NK-92 (cell line): ENCODE data around the gene SMPDL3A.
"Not testable (repeated sequence)": the region's sequence is repeated elsewhere in the genome, so short reads cannot be mapped to it uniquely, and the experiment has no call there.

Experiments
- DNase-seq: peaks from one replicate; lab custom pipeline; 2025; ENCODE audit not compliant: unreplicated experiment; lab: John Stamatoyannopoulos, UW

Gene SMPDL3A, protein sequence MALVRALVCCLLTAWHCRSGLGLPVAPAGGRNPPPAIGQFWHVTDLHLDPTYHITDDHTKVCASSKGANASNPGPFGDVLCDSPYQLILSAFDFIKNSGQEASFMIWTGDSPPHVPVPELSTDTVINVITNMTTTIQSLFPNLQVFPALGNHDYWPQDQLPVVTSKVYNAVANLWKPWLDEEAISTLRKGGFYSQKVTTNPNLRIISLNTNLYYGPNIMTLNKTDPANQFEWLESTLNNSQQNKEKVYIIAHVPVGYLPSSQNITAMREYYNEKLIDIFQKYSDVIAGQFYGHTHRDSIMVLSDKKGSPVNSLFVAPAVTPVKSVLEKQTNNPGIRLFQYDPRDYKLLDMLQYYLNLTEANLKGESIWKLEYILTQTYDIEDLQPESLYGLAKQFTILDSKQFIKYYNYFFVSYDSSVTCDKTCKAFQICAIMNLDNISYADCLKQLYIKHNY

DNA sequence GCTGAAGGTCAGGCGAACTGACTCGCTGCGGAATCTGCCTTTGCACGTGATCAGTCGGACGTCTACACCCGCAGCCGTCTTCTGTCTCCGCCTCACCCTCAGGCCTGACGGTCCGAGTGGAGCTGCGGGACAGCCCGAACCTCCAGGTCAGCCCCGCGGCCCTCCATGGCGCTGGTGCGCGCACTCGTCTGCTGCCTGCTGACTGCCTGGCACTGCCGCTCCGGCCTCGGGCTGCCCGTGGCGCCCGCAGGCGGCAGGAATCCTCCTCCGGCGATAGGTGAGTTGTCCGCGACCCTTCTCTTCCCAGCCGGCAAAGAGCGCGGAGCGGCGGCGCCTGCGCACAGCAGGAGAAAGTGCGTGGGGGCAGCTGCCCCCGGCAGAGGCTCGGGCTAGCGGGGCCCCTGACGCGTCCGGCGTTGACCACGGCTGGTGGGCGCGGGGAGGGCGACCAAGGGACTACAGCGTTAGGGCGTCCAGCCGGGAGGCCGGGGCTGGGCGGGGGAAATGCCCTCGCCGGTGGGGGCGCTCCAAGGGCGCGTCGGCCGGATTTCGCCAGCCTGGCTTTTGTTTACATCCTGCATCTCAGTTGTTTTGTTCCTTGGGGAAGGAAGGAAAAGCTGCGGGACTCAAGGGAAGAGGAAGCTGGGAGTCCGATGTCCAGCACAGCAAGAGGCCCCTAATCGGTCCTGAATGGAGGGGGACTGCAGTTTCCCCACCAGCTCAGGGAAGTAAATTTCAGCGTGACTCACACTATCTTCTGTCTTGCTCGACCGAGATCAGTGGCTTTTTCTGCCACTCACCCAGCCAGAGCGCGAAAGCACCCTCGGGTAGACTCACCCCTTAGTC lies at the start of gene SMPDL3A:
Gene SMPDL3A, plus strand, starts transcription at position 77 of the 846 bp plus-strand sequence. Its CDS starts 89 bp downstream, at position 166.
- no peak for DNase-seq

DNA sequence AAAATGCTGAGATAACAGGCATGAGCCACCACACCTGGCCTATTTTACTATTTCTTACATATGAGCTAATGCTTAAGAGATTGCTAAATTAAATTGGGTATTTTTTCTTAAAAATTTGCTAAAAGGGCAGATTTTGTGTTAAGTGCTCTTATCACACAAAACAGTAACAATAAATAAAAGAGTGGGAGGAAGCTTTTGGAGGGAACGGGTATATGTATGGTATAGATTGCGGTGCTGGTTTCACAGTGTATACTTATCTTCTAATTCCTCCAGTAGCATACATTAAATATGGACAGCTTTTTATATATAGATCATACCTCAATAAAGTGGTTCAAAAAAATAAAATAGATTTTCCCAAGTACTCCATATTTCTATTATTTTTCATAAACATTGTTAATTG lies 49.0 kb upstream of the SMPDL3A start:
- no peak for DNase-seq

DNA sequence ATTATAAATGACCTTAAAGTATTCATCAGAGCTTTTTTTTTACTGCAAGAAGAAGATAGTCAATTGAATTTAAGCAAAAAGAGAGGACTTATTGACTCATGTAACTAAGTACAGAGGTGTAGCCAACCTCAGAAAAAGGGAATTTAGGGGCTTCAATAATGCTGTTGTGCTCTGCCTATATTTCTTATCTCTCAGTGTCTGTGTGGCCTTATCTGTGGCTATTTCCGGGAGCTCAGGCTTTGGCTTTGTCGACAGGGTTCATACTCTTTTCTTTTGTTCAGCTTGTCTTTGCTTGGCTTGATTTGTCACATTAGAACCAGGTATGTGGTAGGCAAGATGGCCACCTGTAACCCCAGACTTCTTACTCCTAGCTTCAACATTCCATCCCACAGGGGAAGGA lies 48.1 kb upstream of the SMPDL3A start:
- DNase-seq, result no peak

DNA sequence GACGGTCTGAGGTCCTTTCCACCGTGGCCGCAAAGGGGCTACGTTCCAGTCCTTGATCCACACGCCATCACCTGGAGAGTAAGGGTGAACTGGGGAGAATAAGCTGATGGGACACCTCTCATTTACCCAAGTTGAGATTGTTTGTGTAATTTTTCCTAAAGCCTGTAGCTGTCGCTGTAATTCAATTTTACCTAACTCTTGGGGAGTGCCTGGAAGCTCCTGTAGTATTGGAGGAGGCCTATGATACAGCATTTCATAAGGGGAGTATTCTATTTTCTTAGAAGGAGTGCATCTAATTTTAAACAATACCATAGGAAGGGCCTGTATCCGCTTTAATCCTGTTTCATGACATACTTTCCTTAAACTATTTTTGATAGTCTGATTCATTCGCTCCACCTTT lies 44.8 kb upstream of the SMPDL3A start:
- DNase-seq, result not testable (repeated sequence)

DNA sequence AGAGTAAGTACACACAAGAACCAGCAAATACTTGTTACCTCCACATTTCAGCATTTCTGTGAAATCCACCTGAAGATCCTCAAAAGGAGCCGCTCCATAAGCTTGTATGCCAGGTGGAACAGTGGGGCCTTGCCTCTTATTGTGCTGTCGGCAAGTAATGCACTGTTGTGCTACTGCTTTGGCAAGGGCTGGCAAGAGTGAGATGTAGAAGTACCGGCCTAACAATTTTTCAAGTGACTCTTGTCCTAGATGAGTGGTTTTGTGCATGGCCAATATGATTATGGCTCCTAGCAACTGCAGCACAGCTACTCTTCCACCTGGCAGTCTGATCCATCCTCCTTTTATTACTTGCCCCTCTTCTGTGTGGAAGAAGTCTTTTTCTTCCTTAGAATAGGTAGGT lies 44.2 kb upstream of the SMPDL3A start:
- not testable (repeated sequence) for DNase-seq

DNA sequence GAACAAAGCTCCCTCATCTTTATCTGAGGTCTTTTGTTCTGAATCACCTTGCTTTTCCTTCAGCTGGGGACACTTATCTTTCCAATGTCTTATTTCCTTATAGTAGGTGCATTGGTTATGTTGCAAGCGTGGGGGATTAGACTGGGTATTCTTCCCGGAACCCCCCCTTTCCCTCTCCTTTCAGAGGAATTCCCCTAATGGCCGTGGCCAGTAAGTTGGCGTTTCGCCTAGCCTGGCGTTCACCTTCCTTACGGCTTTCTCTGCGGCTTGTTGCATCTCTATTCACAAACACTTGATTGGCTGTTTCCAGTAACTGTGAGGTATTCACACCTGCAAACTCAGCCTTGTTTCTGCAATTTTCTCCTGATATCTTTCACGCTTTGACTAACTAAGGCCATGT lies 42.4 kb upstream of the SMPDL3A start:
- no peak for DNase-seq

DNA sequence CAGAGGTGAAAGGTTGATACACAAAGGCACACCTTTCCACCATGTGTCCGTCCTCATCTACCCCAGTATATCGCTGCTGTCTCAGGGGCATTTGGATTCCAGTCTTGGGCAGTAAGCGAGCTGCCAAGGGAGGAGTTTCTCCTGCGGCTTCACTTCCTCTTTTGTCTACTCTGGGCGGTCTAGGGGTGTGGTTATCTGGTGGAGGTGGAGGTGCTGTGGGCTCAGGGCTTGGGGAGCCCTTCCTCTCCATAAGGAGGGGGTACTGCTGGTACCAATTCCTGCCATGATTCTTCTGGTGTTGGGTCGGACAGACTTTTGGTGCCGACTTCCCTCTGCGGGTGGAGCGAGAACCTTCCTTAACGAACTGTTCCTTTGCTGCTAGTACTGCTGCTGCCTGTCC lies 41.5 kb upstream of the SMPDL3A start:
- DNase-seq, result no peak

DNA sequence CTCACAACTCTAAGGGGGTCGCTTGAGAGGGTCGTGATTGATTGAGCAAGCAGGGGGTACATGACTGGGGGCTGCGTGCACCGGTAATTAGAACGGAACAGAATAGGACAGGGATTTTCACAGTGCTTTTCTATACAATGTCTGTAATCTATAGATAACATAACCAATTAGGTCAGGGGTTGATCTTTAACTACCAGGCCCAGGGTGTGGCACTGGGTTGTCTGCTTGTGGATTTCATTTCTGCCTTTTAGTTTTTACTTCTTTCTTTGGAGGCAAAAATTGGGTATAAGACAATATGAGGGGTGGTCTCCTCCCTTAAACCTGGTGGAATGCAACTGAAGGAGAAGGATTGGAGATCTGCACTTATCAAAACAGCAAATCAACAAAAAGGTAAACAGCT lies 40.1 kb upstream of the SMPDL3A start:
- DNase-seq, result not testable (repeated sequence)

DNA sequence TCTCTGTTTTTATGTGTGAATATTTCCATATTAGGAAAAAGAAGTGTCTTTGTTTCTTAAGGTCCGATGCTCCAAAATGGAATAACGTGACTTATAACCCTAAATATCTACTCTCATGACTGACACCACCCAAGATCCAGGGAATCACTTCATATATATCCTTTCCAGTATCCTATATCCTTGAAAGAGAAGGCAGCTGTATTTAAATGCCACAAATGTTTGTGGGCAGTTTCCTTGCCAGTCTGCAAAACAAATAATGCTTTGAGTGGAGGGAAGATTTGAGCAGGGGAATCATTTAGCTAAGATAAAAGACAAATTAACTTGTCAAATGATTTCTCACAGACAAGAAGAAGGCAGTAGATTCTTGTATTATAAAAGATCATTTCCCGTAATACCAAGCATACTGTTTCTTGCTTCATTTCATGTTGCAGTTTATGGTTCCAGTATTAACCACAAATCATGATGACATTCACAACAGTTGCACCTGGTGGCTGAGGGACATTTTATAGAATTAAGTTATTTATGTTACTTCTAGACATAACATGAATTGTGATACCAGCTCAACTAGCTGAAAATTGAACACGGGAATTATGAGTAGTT lies 39.5 kb upstream of the SMPDL3A start:
- no peak for DNase-seq

DNA sequence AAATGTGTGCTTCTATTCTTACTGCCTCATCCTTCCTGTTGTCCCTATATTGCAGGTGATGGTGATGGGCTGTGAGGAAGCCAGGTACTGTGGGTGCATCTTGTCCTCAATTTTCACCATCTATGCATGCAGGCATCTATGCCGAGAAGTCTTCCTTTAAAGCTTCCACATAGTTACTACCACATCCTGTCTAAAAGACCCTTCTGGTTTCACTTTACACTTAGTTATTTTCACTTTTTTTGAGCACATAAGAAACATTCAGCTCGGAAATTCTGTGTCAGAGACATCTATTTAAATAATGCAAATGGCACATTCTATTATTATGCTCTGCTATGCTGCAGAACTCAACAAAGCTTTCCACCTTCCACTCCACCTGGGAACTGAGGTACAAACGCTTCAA lies 37.7 kb upstream of the SMPDL3A start:
- DNase-seq, result no peak

DNA sequence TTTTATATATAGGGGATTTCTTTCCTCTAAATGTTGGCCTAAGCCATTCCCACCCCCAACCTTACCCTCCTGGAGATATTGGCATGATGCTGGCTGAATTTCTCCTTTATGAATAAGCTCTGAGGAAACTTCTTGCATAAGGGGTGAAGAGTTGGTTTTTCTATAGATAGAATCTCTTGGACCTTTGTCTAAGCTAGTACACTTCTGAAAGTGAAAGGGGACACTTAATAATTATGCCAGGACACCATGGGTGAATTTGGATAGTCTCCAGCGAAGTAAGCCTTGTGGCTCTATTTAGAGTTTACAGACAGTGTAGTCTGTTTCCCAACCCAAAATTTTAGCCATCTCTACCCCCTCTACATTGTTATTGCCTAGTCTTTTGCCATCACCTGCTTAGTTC lies 36.6 kb upstream of the SMPDL3A start:
- DNase-seq, result no peak

DNA sequence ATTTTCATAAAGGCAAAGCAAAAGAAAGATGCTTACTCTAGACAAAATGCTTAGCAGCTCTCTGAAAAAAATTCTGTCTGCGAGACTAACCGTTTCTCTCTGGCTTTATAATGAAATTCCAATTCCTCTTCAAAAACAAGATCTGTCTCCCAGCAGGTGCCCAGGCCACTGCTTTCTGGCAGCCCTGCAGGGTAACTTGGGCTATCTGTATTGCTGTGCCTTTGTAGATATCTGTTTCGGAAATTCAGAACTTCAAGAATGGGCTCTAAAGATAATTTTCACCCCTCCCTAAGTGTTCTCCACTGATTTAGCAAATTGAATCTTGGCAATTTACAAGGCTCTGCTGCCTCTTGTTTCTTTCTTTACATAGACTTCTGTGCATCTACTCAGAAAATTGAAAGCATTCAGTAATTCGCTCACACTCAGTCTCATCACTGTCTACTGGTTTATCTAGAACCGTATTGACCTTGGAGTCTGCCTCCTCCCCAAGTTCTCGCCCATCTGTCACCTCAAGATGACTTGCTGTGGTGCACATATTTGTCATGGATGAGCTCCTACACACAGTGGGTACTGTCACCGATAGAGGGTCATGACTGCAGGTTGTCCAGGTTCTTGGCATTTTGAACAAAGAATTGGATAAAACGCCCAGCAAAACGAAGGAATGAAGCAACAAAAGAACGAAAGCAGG lies 35.9 kb upstream of the SMPDL3A start:
- no peak for DNase-seq

DNA sequence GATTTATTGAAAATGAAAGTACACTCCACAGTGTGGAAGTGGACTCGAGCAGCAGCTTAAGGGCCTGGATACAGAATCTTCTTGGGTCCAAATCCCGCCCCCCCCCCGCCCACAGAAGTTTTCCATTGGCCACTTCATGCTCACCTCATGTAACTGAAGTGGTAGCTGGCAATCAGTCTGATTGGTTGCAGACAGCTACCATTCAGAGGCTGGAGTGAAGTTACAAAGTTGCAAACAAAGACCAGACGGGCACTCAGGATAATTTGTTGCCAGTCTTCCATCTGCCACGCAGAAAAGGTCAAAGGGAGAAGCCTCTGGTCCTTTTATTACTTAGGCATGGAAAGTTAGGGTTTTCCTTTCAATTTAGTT lies 35.4 kb upstream of the SMPDL3A start:
- DNase-seq, result no peak

DNA sequence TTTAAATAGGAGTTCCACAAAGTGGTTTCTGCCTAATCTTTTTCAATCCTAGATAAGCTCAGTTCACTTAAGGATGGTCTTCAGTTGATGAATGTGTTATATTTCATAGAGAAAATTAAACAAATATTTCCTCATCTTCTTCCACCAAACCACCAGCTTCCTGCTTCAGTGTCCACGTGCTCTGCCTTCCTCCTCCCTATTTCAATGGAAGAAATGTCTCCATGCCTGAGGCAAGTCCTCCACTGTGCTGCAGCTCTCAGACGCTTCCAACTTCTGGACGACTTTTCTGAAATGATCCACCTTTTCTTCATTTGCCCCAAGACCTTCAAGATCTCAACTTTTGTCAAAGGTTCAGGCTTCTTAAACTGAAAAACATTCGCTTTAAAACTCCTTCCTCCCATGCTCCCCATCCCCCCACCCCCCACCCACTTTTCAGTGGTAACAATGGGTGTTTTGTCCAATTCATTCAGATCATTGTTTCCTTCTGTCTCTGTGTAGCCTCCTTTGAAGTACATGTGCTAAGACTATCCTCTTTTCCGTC lies 34.8 kb upstream of the SMPDL3A start:
- no peak for DNase-seq

DNA sequence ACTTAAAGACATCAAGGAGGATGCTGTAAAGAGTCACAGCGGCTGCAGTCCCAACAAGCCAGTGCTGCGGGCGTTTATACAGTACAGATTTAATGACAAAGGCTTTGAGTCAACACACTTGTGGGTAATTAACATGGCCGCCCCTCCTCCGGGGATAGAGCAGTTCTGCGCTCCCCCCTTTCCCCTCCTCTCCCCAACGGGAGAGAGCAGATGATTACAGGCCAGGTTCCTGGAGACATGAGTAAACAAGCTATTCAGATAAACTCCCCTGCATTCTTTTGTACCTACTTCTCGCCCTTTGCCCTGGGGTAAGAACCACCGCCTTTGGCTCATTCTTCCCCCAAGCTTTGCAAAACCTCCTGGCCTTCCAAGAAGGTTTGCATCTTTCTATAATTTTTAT lies 33.2 kb upstream of the SMPDL3A start:
- no peak for DNase-seq

DNA sequence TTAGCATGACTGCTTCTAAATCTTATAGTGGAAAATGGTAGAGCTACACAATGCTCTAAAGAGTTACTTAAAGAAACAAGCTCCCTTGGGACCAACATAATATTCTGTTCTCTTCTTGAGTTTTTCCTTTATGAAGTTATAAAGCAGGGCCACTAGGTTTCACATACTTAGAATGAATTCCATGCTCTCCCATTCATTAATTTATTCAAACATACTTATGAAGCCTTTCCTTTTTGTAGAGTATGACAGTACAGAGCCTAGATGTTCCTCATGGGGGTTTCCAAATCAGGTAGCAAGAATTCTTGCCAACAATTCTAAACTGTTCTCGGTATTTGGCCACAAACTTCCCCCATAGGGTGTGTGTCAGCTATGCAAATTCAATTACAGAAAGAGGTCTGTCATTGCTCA lies 30.1 kb upstream of the SMPDL3A start:
- DNase-seq, result no peak

DNA sequence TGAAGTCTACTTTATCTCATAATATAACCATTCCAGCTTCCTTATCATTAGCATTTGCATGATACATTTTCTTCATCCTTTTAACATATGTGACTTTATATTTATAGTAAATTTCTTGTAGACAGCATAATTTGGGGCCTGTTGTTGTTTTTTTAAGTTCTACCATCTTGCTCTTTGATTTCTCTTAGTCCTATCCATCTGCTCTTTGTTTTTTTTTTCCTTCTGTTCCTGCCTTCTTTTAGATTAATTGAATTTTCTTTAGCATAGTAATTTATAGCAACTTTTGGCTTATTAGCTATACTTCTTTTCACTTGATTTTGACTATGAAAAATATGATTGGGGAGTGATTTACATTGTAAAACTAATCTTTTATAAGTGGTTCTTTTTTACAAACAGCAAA lies 28.7 kb upstream of the SMPDL3A start:
- DNase-seq, result no peak

DNA sequence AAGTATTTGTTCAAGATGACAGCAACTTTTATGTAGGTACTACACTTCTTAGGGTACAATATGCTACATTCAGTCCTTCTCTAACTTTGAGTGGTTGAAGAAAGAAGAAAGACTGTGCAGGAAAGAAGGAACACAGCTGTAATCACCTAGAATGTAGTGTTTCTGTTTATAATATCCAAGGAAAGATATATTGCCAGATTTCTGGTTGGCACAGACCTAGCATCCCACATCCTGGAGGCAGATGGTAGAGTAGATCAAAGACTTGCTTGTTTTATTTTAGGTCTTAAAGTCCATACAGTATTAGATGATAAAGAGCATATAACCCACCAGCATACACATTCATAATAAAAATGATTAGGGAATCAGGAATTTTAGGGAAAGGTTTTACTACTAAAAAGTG lies 22.8 kb upstream of the SMPDL3A start:
- no peak for DNase-seq

DNA sequence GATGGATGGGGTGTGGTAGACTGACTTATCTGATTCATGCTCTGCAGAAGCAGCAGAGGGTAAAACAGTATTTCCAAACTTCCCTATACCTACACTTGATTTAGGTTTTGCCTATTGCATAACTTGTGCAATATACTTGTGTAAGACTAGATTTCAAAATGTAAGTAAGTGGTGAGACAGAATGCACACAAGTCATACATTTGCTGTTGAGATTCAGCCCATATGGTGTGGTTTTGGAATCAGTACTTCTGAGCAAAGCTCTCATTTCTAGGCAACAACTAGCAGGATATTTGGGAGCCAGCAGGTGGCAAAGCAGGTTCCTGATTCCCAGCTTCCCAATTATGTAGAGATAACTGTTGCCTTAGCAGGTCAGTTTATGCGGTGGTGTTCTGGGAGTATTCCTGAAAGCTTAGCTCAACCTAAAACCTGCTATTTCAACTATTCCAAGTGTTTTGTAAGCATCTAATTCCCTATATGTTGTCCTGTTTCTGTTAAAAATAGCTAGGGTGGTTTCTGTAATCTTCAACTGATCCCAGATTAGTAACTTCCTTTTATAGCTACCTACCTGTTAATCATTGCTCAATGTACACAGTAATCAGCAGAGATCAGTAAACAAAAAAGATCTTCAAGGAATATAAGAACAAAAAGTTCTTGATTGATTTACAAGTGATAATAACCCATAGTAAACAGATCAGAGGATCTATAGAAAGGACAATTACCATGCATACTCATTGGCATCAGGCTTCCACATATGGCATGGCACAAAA lies 18.0 kb upstream of the SMPDL3A start:
- no peak for DNase-seq

DNA sequence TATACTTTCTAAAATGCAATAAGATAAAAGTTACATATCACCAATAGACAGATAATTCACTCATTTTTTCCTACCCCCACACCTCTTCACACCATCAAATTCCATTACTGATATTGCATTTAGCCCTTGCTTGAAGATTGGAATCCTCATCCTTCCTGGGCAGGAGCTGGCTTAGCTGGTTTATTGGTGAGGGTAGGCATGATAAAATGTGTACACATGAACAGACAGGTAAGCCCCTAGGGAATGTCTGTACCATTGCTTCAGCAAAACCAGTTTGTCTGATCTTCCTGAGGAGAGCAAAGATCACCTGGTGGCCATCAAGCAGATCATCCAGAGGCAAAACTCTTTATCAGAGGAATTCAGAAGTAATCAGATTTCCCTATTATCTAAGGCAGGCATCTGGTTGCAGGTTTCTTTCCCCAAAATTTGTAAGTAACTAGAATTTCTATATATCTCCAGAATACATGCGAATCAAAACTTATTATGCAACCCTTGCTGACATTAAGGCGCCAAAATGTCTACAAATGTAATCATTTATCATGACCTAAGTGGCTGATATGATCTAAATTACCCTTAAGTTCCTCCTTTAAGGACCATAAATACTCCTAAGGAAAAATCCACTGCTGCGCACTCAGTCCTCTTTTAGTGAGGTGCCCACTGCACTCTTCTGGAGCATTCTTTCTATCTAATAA lies 16.2 kb upstream of the SMPDL3A start:
- DNase-seq, result no peak
